ENCODE measurements around the gene P2RY6.

Gene P2RY6

DNA sequence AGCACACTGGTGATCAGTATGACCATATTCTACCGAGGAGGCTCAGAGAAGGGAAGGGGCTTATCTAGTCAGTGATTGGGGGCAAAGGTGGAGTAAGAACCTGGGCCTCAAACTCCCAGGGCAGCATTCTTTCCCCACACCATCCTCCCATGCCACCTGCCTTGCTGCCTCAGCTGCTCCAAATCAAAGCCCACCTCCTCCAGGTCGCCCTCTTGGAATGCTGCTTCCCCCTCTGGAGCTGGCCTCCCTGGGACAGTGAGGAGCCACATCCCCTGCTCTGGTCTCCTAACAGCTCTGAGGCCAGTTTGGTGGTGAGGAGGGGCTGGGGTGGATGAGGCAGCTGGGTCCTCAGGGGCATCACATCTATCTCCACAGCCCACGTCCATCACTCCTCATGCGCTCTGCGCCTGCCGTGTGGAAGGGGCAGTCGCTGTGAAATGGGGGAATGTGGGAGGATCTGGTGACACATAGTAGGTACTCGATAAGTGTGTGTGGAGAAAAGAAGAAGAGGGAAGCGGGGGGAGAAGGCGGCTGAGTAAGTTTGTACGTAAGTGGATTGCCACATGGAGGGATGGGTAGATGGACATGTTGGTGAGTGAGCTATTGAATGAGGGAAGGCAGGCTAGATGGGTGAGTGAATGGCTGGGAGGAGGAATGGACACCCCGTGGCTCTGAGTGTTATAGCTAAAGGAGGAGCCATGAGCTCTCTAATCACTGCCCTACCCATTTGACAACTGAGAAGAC is 19.8 kb downstream of the P2RY6 start:
- intact Hi-C loops (cut with DNase I), result no loop called here
- DNase-seq, result peak in 3 of 10 donors; percentile 33 to 44 (median 41)

DNA sequence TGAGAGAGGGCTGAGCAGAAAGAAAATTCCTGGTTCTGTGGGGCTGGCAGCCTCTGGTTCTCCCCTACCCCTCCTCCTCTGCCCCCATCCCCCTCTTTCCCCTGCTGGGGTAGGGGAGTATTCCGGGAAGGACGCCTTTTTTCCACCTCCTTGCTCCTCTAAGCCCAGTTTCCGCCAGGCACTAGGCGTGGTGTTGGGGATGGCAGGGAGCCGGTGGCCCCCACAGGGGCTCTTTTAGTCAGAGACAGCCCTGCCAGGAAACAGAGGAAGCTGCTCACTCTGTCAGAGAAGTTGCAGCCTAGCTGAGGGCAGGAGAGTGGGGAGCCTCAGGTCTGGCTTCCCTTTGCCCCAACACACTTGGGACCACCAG is 20.4 kb downstream of the P2RY6 start:
- peak in 3 of 10 donors; percentile 22 to 69 (median 40) for DNase-seq
- intact Hi-C loops (cut with DNase I), result no loop called here

DNA sequence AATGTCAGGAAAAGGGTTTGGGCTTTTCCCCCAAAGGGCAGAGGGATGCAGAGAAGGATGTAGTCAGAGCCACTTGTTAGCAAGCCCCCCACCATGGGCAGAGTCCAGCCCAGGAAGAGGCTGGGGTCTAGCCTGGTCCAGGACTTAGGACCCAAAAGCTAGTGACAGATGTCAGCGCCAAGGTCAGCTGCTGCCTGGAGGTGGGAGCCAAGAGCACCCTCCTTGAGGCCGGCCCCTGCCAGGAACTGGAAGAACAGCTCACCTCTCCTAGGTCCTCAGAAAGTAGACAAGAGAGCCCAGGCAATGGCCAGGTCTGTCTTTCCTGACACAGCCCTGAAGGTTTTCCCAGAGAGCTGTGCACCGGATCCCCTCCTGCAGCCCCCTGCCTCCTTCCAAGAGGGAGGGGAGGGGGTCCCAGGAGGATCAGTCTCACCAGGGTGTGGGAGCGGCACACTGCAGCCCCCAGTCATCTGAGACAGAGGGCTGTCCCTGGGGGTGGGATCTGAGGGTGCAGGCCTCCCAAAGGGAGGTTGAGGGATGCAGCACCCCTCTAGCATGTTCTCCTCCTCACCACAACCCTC is 21.3 kb downstream of the P2RY6 start:
- intact Hi-C loops (cut with DNase I), result no loop called here
- peak in 3 of 10 donors; percentile 43 to 68 (median 59) for DNase-seq

DNA sequence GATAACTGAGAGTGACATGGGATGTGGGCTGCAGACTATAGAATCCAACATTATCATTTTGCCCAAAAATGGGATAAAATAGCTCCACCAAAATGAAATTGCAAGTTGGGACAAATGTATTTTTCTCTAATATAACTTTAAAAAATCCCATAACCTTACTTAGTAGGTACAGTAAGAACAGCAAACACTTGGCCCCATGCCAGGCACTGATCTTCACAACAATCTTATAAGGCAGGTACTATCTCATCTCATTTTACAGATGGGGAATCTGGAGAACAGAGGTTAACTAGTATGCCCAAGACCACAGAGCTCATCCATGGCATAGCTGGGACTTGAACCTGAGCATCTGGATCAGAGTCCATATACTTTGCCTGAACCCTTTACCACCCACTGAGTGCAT is 22.5 kb downstream of the P2RY6 start:
- intact Hi-C loops (cut with DNase I), result no loop called here
- peak in 3 of 10 donors; percentile 56 to 65 (median 59) for DNase-seq

DNA sequence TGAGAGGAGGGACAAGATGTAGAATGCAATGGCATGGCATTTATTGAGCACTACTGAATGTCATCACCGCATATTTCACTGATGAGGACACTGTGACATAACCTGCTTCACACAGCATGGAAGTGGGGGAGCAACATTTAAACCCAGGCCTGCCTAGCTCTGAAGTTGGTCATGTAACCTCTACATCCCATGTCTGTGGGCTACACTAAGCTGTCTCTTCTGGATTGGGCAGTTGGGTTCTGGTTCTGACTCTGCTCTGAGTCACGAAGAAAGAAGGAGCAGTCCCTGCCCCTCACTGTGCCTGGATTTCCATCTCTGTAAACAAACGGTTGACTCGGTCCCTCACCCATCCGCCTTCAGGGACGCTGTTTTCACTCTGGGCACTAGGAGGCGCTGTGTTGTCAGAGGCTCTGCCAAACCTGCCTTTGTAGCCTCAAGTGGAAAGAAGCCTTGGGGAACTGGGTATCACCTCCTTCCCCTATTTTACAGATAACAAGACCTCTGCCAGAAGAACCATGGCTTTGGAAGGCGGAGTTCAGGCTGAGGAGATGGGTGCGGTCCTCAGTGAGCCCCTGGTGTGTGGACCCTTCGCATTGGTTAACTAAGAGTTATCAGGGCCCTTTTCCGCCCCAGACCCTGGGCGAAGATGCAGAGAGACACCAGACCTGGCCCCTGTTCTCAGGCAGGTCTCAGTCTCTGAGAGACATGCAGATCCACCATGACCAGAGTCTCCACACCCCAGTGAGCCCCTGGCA is 23.3 kb downstream of the P2RY6 start:
- DNase-seq, result peak in 7 of 10 donors; percentile 49 to 92 (median 72)
- intact Hi-C loops (cut with DNase I), result no loop called here

DNA sequence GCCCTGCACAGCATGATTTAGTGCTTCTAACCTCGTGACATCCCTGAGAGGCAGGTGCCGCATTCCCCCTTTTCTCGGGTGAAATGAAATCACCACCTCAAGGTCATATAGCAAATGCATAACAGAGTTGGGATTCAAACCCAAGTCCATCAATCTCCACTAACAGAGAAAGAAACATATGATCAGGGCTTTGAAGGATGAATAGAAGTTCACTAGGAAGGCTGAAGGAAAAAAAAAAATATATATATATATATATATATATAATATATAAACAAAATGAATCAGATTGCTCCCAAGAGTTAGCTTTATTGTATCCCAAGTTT is 23.8 kb downstream of the P2RY6 start:
- no peak for DNase-seq
- intact Hi-C loops (cut with DNase I), result no loop called here

DNA sequence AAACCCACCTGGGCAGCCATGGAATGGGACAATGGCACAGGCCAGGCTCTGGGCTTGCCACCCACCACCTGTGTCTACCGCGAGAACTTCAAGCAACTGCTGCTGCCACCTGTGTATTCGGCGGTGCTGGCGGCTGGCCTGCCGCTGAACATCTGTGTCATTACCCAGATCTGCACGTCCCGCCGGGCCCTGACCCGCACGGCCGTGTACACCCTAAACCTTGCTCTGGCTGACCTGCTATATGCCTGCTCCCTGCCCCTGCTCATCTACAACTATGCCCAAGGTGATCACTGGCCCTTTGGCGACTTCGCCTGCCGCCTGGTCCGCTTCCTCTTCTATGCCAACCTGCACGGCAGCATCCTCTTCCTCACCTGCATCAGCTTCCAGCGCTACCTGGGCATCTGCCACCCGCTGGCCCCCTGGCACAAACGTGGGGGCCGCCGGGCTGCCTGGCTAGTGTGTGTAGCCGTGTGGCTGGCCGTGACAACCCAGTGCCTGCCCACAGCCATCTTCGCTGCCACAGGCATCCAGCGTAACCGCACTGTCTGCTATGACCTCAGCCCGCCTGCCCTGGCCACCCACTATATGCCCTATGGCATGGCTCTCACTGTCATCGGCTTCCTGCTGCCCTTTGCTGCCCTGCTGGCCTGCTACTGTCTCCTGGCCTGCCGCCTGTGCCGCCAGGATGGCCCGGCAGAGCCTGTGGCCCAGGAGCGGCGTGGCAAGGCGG is 24.5 kb downstream of the P2RY6 start:
- DNase-seq, result peak in 3 of 10 donors; percentile 61 to 78 (median 73)
- intact Hi-C loops (cut with DNase I), result no loop called here

DNA sequence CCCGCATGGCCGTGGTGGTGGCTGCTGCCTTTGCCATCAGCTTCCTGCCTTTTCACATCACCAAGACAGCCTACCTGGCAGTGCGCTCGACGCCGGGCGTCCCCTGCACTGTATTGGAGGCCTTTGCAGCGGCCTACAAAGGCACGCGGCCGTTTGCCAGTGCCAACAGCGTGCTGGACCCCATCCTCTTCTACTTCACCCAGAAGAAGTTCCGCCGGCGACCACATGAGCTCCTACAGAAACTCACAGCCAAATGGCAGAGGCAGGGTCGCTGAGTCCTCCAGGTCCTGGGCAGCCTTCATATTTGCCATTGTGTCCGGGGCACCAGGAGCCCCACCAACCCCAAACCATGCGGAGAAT is 25.1 kb downstream of the P2RY6 start:
- intact Hi-C loops (cut with DNase I), result no loop called here
- peak in 3 of 10 donors; percentile 60 to 72 (median 68) for DNase-seq

DNA sequence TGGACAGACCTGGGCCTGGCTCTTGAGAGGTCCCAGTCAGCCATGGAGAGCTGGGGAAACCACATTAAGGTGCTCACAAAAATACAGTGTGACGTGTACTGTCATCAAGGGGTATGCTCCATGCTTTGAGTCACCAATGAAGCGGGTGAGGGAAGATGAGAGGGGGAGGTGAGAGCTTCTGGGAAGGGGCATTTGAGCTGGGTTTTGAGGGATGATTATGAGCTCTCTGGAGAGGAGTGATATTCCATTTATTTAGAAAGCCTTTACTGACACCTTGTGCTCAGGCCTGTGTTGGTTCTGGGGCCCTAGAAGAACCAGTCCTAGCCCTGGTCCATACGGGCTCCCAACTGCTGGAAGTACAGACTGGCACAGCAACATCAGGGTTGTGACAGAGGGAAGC is 25.6 kb downstream of the P2RY6 start:
- peak in 2 of 10 donors; percentile 0 to 22 for DNase-seq
- intact Hi-C loops (cut with DNase I), result no loop called here

DNA sequence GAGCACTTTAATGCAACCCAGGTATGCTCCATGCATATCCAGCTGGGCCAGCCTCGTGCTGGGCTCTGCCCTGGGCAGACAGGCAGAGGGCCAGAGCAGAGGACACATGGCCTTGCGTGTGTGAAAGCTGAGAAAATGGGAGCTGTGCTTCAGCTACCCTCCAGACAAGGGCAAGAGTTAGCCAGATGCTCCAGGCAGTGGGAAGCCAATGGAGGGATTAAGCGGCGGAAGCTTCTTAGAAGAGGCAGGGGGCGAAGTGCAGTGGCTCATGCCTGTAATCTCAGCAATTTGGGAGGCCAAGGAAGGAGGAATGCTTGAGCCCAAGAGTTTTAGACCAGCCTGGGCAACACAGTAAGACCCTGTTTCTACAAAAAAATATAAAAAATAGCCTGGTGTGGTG is 26.1 kb downstream of the P2RY6 start:
- peak in 3 of 10 donors; percentile 22 to 48 (median 28) for DNase-seq
- intact Hi-C loops (cut with DNase I), result no loop called here

DNA sequence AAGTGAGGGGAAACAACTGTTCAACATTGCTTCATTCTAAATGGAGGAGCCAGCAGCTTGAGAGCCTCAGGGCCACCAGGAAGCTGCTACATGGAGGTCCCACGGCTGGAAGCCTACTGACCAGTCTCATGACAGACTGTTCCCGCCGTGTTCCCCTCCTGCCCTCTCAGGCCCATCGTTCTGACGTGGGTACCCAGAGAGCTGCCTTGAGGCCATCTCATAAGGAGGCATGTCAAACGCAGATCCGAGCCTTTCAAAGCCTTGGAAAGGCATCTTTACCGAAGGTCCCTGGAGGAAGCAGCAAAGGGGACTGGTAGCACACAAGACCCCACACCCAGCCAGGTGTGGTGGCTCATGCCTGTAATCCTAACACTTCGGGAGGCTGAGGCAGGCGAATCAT is 27.6 kb downstream of the P2RY6 start:
- intact Hi-C loops (cut with DNase I), result no loop called here

DNA sequence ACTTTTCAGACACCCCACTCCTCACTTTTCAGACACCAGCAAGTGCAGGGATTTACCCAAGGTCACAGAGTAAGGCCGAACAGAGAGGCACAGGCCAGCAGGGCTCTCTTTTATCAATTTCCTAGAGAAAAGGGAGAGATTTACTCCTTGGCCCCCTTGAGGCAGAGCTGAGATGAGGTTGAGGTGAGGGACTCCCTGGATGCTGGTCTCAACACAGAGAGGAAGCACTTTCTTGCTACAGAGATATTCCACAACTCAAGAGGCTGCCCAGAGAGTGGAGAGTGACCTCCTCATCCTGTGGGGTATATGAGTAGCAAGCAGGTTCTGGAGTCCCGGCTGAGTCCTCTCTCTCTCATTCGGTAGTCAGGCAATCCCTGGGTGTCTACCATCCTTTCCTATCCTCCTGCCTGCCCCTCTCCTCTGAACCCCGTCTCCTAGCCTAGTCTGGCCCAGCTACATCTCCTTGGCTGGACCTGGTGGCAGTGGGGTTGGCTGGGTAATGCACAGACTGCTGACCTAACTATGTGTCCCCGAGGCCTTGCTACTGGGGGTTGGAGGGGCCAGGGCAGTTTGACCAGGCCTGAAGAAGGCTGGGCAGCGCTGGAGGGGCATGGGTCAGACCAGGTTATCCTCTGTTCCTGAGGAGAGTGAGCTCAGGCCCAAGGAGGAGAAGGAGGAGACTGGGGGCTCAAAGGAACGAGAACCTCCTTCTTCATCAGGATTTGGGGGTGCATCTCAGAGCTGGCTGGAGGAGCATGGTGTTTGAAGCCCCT is 34.1 kb downstream of the P2RY6 start:
- no peak for DNase-seq

More for the DNA sequence above, 27.6 kb downstream of the P2RY6 start:
- DNase-seq, result peak in 2 of 10 donors; percentile 42 to 53

DNA sequence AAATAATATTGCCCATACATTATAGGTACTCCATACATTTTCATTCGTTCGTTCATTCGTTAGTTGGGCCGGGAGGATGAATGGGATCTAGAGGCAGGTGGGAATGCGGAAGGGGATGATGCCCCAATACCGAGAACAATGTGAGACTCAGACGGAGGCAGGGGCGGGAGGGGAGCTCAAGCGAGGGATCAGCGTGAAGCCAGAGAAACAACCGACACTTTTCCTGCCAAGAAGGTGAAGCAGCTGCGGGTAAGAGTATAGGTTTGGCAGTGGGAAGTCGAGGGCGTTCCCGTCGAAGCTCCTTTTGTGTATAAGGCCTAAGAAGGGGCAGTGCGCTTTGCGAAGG is 34.8 kb downstream of the P2RY6 start:
- intact Hi-C loops (cut with DNase I), result loop anchor here (1.0 to 5.0 kb wide), 2 partner anchors 28 to 355 kb away; no protein-coding TSS in a partner anchor
- no peak for DNase-seq

More for the DNA sequence above, 34.1 kb downstream of the P2RY6 start:
- intact Hi-C loops (cut with DNase I), result loop anchor here (5.0 kb wide), 1 partner anchor 356 kb away; no protein-coding TSS in a partner anchor

DNA sequence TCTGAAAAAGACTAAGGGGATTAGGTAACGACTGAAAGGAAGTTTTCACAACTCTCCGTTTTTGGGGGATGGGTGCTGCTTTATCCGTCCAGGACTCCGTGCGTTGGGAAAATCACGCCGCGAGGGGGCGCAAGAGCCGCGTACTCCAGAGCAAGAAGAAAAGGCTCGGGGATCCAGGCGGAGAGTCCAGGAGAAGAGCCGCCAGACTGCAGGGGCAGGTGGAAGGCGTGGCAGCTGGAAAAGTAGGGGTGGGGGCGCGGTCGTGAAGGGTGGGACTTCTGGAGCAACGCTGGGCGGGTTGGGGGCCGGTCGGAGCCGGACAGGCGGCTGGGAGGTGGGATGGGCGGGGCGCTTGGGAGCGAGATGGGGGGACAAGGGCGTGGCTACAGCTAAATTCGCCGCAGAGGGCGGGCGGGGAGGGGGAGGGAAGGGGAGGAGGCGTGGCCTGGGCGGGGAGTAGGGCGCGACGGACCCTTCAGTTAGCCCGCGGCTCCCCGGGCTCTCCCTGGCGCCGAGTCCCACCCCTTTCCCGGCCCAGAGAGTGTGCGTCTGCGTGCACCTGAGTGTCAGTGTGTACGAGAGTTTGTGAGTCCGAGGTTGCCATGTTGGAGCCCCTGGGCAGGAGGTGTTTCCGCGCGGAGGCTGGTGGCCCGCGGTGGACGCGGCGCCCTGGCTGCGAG is 35.3 kb downstream of the P2RY6 start:
- intact Hi-C loops (cut with DNase I), result loop anchor here (1.0 to 5.0 kb wide), 2 partner anchors 28 to 355 kb away; no protein-coding TSS in a partner anchor
- DNase-seq, result peak; percentile 90 to 99 (median 96)

DNA sequence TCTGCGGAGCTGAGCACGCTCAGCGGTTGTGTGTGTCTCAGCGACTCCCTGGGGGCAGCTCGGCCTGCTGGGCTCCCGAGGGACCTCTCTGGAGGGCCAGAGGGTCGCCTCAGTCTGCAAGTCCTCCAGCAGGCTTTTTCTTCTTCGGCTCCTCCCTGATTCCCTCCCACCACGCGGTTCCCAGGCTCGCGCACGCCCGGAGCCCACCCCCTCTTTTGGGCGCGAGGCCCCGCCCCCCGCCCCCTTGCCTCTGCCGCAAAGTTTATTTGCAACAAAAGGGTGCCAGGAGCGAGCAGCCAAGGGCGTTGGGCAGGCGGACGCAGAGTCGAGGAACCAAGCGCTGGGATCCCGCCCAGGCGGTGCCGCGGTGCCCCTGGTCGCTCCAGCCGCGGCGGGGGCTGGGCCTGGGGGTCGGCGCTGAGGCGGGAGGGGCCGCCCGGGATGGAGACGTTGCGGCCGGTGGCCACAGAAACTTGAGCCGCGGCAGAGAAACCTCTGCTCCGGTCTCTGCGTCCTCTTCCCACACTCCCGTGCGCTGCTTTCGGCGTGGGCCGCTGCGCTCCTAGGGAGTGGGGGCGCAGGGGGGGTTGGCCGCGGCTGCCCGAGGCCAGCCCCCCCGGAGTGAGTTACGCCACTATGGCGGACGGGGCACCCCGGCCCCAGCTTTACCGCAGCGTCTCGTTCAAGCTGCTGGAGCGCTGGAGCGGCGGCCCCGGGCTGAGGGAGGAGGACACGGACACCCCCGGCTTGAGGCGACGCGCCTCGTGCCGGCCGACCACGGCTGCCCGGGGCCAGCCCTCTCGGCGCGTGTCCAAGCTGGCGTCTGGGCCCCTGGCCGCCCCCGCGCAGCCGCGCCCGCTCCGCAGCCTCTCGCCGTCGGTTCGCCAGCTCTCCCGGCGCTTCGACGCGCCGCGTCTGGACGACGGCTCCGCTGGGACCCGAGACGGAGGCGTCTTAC is 36.1 kb downstream of the P2RY6 start, which contains the start of gene ARHGEF17:
Gene ARHGEF17, plus strand, starts transcription at position 274 of the 958 bp plus-strand sequence. Its CDS starts 363 bp downstream, at position 637.
- DNase-seq, result peak in 6 of 10 donors; percentile 39 to 88 (median 48)
- intact Hi-C loops (cut with DNase I), result loop anchor here (5.0 kb wide), 1 partner anchor 354 kb away; no protein-coding TSS in a partner anchor

DNA sequence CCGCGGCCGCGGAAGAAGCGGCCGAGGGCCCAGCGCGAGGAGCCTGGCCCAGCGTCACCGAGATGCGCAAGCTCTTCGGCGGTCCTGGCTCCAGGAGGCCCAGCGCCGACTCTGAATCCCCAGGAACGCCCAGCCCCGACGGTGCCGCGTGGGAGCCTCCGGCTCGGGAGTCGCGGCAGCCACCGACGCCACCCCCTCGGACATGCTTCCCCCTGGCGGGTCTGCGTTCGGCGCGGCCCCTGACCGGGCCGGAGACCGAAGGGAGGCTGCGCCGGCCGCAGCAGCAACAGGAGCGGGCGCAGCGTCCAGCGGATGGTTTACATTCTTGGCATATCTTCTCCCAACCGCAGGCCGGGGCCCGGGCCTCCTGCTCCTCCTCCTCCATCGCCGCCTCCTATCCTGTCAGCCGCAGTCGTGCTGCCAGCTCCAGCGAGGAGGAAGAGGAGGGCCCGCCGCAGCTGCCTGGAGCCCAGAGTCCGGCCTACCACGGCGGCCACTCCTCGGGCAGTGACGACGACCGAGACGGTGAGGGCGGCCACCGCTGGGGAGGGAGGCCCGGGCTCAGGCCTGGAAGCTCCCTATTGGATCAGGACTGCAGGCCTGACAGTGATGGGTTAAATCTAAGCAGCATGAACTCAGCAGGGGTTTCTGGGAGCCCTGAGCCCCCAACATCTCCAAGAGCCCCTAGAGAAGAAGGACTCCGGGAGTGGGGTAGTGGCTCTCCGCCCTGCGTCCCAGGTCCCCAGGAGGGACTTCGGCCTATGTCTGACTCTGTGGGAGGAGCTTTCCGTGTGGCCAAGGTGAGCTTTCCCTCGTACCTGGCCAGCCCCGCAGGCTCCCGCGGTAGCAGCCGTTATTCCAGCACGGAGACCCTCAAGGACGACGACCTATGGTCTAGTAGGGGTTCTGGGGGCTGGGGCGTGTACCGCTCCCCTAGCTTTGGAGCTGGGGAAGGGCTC is 37.1 kb downstream of the P2RY6 start:
- peak in 3 of 10 donors; percentile 31 to 89 (median 82) for DNase-seq
- intact Hi-C loops (cut with DNase I), result loop anchor here (5.0 kb wide), 1 partner anchor 353 kb away; no protein-coding TSS in a partner anchor

DNA sequence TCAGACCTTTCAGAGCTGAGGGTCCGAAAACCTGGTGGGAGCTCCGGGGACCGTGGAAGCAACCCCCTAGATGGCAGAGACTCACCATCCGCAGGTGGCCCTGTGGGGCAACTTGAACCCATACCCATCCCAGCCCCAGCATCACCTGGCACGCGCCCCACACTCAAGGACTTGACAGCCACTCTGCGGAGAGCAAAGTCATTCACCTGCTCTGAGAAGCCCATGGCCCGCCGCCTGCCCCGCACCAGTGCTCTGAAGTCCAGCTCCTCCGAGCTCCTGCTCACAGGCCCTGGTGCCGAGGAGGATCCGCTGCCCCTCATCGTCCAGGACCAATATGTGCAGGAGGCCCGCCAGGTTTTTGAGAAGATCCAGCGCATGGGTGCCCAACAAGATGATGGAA is 37.9 kb downstream of the P2RY6 start:
- intact Hi-C loops (cut with DNase I), result no loop called here

More for the DNA sequence above, 37.9 kb downstream of the P2RY6 start:
- no peak for DNase-seq

Measured in posterior cingulate gyrus (tissue), 11 donors.